Measurements from ENCODE around the gene TMEM41B. TPM values are rescaled to one million over a fixed set of nuclear protein-coding genes. Genes with fewer than 3 reads are reported as not detected.
A peak's percentile ranks its signal among the peaks of the same experiment; 100 is the strongest.
"Not testable (repeated sequence)": the region's sequence is repeated elsewhere in the genome, so short reads cannot be mapped to it uniquely, and the experiment has no call there.

TMEM41B gene
- total RNA-seq, 2 donors from 2014 or later: 19.1 to 34.8 TPM

GRCh38 chr11:9266132-9266736 lies 48.2 kb downstream of the TMEM41B start:
- no peaks in the 10 kb centered on the region for H3K9me3 ChIP-seq
- H3K4me1 ChIP-seq (ENCODE audit: control insufficient read depth in 1 of 2, low read depth in 2 of 2): peaks cover 0 to 19% of the 10 kb centered on the region in 2 donors
- H3K27me3 ChIP-seq (replicated peaks; ENCODE audit: insufficient read depth): no peaks in the 10 kb centered on the region
- H3K27ac ChIP-seq: peak overlapping the region in 1 of 2 donors; percentile 61
- DNase-seq (ENCODE audit: low spot score) (no peak), ATAC-seq (ENCODE audit: insufficient number of reproducible peaks, low FRiP score, low read depth) (no peak)
- no peaks in the 10 kb centered on the region for H3K36me3 ChIP-seq
- peak overlapping the region; percentile 94 for H3K4me3 ChIP-seq
- TF ChIP-seq CTCF (IDR thresholded peaks at IDR 0.05): no peak

- peak; percentile 72 for ATAC-seq (ENCODE audit: insufficient number of reproducible peaks, low FRiP score, low read depth)
- no peaks in the 10 kb centered on the region for H3K36me3 ChIP-seq
These were observed 48.9 kb downstream of the TMEM41B start, which contains the start of gene DENND5A for GRCh38 chr11:9265211-9266131. DENND5A (minus strand) TSS chr11:9265350; CDS start chr11:9265069, 281 bp downstream.

GRCh38 chr11:9264316-9265210 lies 49.8 kb downstream of the TMEM41B start:
- no peak for TF ChIP-seq CTCF (IDR thresholded peaks at IDR 0.05)
- no peaks in the 10 kb centered on the region for H3K9me3 ChIP-seq
- no peaks in the 10 kb centered on the region for H3K27me3 ChIP-seq (replicated peaks; ENCODE audit: insufficient read depth)
- peak; percentile 37 for ATAC-seq (ENCODE audit: insufficient number of reproducible peaks, low FRiP score, low read depth)
- H3K4me3 ChIP-seq: peak overlapping the region; percentile 94
- H3K4me1 ChIP-seq (ENCODE audit: control insufficient read depth in 1 of 2, low read depth in 2 of 2): peaks cover 11 to 31% of the 10 kb centered on the region in 2 donors
- H3K27ac ChIP-seq: peak overlapping the region; percentile 96 to 97
- peak; percentile 53 for DNase-seq (ENCODE audit: low spot score)
- H3K36me3 ChIP-seq: no peaks in the 10 kb centered on the region

More at GRCh38 chr11:9265211-9266131, 48.9 kb downstream of the TMEM41B start, which contains the start of gene DENND5A:
- peak; percentile 24 for DNase-seq (ENCODE audit: low spot score)
- no peak for TF ChIP-seq CTCF (IDR thresholded peaks at IDR 0.05)
- no peaks in the 10 kb centered on the region for H3K9me3 ChIP-seq
- peak within 1 kb of the TSS; percentile 96 to 97 for H3K27ac ChIP-seq
- peak within 1 kb of the TSS; percentile 94 for H3K4me3 ChIP-seq
- H3K27me3 ChIP-seq (replicated peaks; ENCODE audit: insufficient read depth): no peaks in the 10 kb centered on the region
- H3K4me1 ChIP-seq (ENCODE audit: control insufficient read depth in 1 of 2, low read depth in 2 of 2): peaks cover 6 to 22% of the 10 kb centered on the region in 2 donors

GRCh38 chr11:9263840-9264315 lies 50.5 kb downstream of the TMEM41B start:
- Histone ChIP-seq H3K27me3 (replicated peaks; ENCODE audit: insufficient read depth) (no peaks in the 10 kb centered on the region), H3K4me3 (peak overlapping the region; percentile 94), H3K4me1 (ENCODE audit: control insufficient read depth in 1 of 2, low read depth in 2 of 2) (peaks cover 11 to 32% of the 10 kb centered on the region in 2 donors), H3K9me3 (no peaks in the 10 kb centered on the region), H3K27ac (peak overlapping the region; percentile 96 to 97), H3K36me3 (no peaks in the 10 kb centered on the region)
- ATAC-seq (ENCODE audit: insufficient number of reproducible peaks, low FRiP score, low read depth) (peak; percentile 22), DNase-seq (ENCODE audit: low spot score) (no peak)
- no peak for TF ChIP-seq CTCF (IDR thresholded peaks at IDR 0.05)

GRCh38 chr11:9260838-9261146 lies 53.6 kb downstream of the TMEM41B start:
- H3K4me3 ChIP-seq; H3K27me3 ChIP-seq (replicated peaks; ENCODE audit: insufficient read depth); H3K9me3 ChIP-seq; H3K27ac ChIP-seq; DNase-seq (ENCODE audit: low spot score); ATAC-seq (ENCODE audit: insufficient number of reproducible peaks, low FRiP score, low read depth); H3K36me3 ChIP-seq: not testable (repeated sequence)
- H3K4me1 ChIP-seq (ENCODE audit: control insufficient read depth in 1 of 2, low read depth in 2 of 2): peaks cover 11 to 29% of the 10 kb centered on the region in 2 donors
